Endodermal cell (in vitro differentiated cells): ENCODE measurements around the gene CD19. TPM values are rescaled to one million over a fixed set of nuclear protein-coding genes. Genes with fewer than 3 reads are reported as not detected.
A peak's percentile ranks its signal among the peaks of the same experiment; 100 is the strongest.

Experiments
- DNase-seq: peaks from one replicate; pipeline ENCODE4 v3.0.0-alpha.2; 2017
- H3K27ac ChIP-seq: 2 replicates; pipeline ENCODE4 v1.5.1; 2013; ENCODE audit warnings: mild to moderate bottlenecking, low read depth, low read length, moderate library complexity
- H3K27me3 ChIP-seq: 2 replicates; pipeline ENCODE4 v1.6.1; 2013; ENCODE audit warnings: mild to moderate bottlenecking, low read length, moderate library complexity; ENCODE audit not compliant: insufficient read depth, control insufficient read depth, poor library complexity, severe bottlenecking
- H3K36me3 ChIP-seq: 2 replicates; pipeline ENCODE4 v1.7.0; 2013; ENCODE audit warnings: mild to moderate bottlenecking, low read length, moderate library complexity; ENCODE audit not compliant: control insufficient read depth, insufficient read depth
- H3K4me1 ChIP-seq: one replicate; pipeline ENCODE4 v1.7.0; 2013; ENCODE audit warnings: low read length; ENCODE audit not compliant: control insufficient read depth, insufficient read depth
- H3K4me3 ChIP-seq: 2 replicates; pipeline ENCODE4 v1.5.1; 2013; ENCODE audit warnings: mild to moderate bottlenecking, low read length, moderate library complexity
- H3K9ac ChIP-seq: 2 replicates; pipeline ENCODE4 v1.6.1; 2013; ENCODE audit warnings: mild to moderate bottlenecking, low read length, moderate library complexity; ENCODE audit not compliant: poor library complexity, severe bottlenecking; ENCODE audit errors: extremely low read depth
- H3K9me3 ChIP-seq: 2 replicates; pipeline ENCODE4 v1.6.1; 2013; ENCODE audit warnings: mild to moderate bottlenecking, low read length, moderate library complexity; ENCODE audit not compliant: control insufficient read depth
- H3K27ac Mint-ChIP-seq: 2 replicates; pipeline ENCODE4 v1.8.0; 2020; ENCODE audit warnings: mixed read lengths
- H3K27me3 Mint-ChIP-seq: 2 replicates; pipeline ENCODE4 v1.8.0; 2021; ENCODE audit warnings: mild to moderate bottlenecking, mixed read lengths; ENCODE audit not compliant: insufficient read depth
- H3K36me3 Mint-ChIP-seq: 2 replicates; pipeline ENCODE4 v1.8.0; 2020; ENCODE audit warnings: low read depth, mixed read lengths
- H3K4me1 Mint-ChIP-seq: 2 replicates; pipeline ENCODE4 v1.8.0; 2020; ENCODE audit warnings: mixed read lengths
- H3K4me3 Mint-ChIP-seq: 2 replicates; pipeline ENCODE4 v1.8.0; 2020; ENCODE audit warnings: mild to moderate bottlenecking, moderate library complexity, mixed read lengths
- H3K9me3 Mint-ChIP-seq: 2 replicates; pipeline ENCODE4 v1.8.0; 2020; ENCODE audit warnings: mild to moderate bottlenecking, mixed read lengths
- CTCF ChIP-seq: fragments of 200-600 bp; sonication (generic); conservative IDR thresholded peaks from 2 replicates; pipeline ENCODE4 v1.5.0; 2021; ENCODE audit warnings: antibody characterized with exemption, mild to moderate bottlenecking
- WGBS, 2 experiments: methylation state at CpG; one replicate each; pipeline versions ENCODE4 v1.1.5 to v1.1.7; 2013; ENCODE audit warnings: missing lambda C conversion rate in 2 of 2, mixed read lengths in 1 of 2; ENCODE audit not compliant: insufficient coverage in 1 of 2, insufficient read length in 1 of 2; 5-methylcytosine and 5-hydroxymethylcytosine counted together
- total RNA-seq, 2 donors: library from RNA; stranded (reverse); fragmentation: NEBNext Ultra II Directional in 1 of 2; extraction: Animal tissue kit (Norgen Biotek cat#: 25700) in 1 of 2; gene quantifications; 2 replicates in 1 of 2; 3 replicates in 1 of 2; pipeline ENCODE4 v1.2.1, GENCODE V29; 2021

The CD19 gene
- total RNA-seq, 2 donors from 2014 or later, result not detected

- H3K36me3 ChIP-seq, result peaks cover 42% of the 10 kb centered on the region
Measured at GRCh38 chr16:28982418-28982817, 50.6 kb downstream of the CD19 start.

GRCh38 chr16:28982949-28983348 lies 51.2 kb downstream of the CD19 start:
- Mint-ChIP-seq H3K27ac (no peak overlapping the region), H3K9me3 (peaks cover 5% of the 10 kb centered on the region), H3K4me3 (no peak overlapping the region), H3K4me1 (no peaks in the 10 kb centered on the region), H3K27me3 (no peaks in the 10 kb centered on the region), H3K36me3 (peaks cover 66% of the 10 kb centered on the region)
- Histone ChIP-seq H3K27ac (no peak overlapping the region), H3K9me3 (no peaks in the 10 kb centered on the region), H3K4me1 (no peaks in the 10 kb centered on the region), H3K27me3 (no peaks in the 10 kb centered on the region), H3K9ac (no peak overlapping the region), H3K4me3 (no peak overlapping the region), H3K36me3 (peaks cover 41% of the 10 kb centered on the region)
- 96 to 100% methylated on average over 2 to 11 of the region's 11 CpGs for WGBS, 2 experiments
- no peak for DNase-seq
- TF ChIP-seq CTCF, result no peak

More at GRCh38 chr16:28982418-28982817, 50.6 kb downstream of the CD19 start:
- H3K4me3 ChIP-seq, result no peak overlapping the region
- H3K27me3 ChIP-seq, result no peaks in the 10 kb centered on the region
- no peak overlapping the region for H3K27ac Mint-ChIP-seq
- no peak overlapping the region for H3K4me3 Mint-ChIP-seq
- H3K27me3 Mint-ChIP-seq, result no peaks in the 10 kb centered on the region
- 93 to 100% methylated on average over 9 to 10 of the region's 10 CpGs for WGBS, 2 experiments
- no peak for TF ChIP-seq CTCF
- H3K9me3 ChIP-seq, result no peaks in the 10 kb centered on the region
- H3K4me1 Mint-ChIP-seq, result no peaks in the 10 kb centered on the region
- no peaks in the 10 kb centered on the region for H3K4me1 ChIP-seq
- peaks cover 66% of the 10 kb centered on the region for H3K36me3 Mint-ChIP-seq
- no peak overlapping the region for H3K9ac ChIP-seq
- H3K27ac ChIP-seq, result no peak overlapping the region
- H3K9me3 Mint-ChIP-seq, result peaks cover 5% of the 10 kb centered on the region
- no peak for DNase-seq

GRCh38 chr16:28983644-28984043 lies 51.9 kb downstream of the CD19 start:
- H3K27me3 ChIP-seq, result no peaks in the 10 kb centered on the region
- no peaks in the 10 kb centered on the region for H3K9me3 ChIP-seq
- H3K4me3 Mint-ChIP-seq, result no peak overlapping the region
- peaks cover 5% of the 10 kb centered on the region for H3K9me3 Mint-ChIP-seq
- no peaks in the 10 kb centered on the region for H3K4me1 ChIP-seq
- H3K4me1 Mint-ChIP-seq, result no peaks in the 10 kb centered on the region
- peaks cover 65% of the 10 kb centered on the region for H3K36me3 Mint-ChIP-seq
- no peak for TF ChIP-seq CTCF
- H3K27me3 Mint-ChIP-seq, result no peaks in the 10 kb centered on the region
- 96 to 99% methylated on average over 12 to 18 of the region's 18 CpGs for WGBS, 2 experiments
- no peak overlapping the region for H3K9ac ChIP-seq
- DNase-seq, result no peak
- H3K36me3 ChIP-seq, result peaks cover 34% of the 10 kb centered on the region
- H3K27ac ChIP-seq, result no peak overlapping the region
- H3K4me3 ChIP-seq, result no peak overlapping the region
- peak overlapping the region; percentile 36 for H3K27ac Mint-ChIP-seq
